NCI-H2196 treated with DMSO at 0.1 percent for 48 hours (cell line): ENCODE measurements around the gene DACT3.

Experiments used
- DNase-seq: peaks from one replicate; lab custom pipeline; 2025; ENCODE audit not compliant: unreplicated experiment; lab: John Stamatoyannopoulos, UW

The DACT3 gene

GRCh38 chr19:46616631-46617322 lies 44.2 kb downstream of the DACT3 start:
- peak; percentile 56 for DNase-seq

- no peak for DNase-seq
Observed at GRCh38 chr19:46615966-46616365, 45.0 kb downstream of the DACT3 start.

- DNase-seq: peak; percentile 53
Observed at GRCh38 chr19:46614114-46614722, 46.8 kb downstream of the DACT3 start.

DNA sequence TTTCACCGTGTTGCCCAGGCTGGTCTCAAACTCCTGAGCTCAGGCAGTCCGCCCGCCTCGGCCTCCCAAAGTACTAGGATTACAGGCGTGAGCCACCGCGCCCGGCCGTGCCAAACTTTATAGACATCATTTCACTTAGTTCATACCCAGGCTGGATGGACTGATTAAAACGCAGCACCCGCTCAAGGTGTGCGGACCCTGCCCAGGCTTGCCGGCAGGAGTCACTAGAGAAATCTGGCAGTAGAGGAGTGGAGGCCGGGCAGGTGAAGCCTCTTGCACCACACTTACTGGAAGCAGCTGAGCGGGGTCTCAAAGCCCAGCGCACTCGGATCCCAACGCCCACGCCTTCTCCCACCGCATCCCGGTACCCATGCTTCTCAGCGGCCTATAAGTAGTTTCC lies 47.5 kb downstream of the DACT3 start:
- no peak for DNase-seq

DNA sequence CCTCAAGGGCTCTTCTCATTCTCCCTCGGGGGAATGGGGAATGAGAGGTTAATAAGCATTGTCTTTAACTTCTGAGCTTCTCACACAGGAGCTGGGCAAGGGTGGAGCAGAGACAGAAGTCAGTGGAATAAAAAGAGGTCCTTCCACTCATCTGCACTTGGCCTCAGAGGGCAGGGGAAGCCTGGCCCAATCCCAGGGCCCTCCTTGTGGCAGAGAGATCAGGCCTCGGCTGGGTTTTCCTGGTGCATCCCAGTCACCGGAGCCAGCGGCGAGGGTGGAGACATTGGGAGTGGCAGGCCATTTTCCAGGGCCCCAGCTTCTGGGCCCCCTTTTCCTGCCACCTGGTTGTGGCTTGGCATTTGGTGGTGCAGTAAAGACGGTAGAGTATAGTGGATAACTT lies 49.2 kb downstream of the DACT3 start:
- no peak for DNase-seq

DNA sequence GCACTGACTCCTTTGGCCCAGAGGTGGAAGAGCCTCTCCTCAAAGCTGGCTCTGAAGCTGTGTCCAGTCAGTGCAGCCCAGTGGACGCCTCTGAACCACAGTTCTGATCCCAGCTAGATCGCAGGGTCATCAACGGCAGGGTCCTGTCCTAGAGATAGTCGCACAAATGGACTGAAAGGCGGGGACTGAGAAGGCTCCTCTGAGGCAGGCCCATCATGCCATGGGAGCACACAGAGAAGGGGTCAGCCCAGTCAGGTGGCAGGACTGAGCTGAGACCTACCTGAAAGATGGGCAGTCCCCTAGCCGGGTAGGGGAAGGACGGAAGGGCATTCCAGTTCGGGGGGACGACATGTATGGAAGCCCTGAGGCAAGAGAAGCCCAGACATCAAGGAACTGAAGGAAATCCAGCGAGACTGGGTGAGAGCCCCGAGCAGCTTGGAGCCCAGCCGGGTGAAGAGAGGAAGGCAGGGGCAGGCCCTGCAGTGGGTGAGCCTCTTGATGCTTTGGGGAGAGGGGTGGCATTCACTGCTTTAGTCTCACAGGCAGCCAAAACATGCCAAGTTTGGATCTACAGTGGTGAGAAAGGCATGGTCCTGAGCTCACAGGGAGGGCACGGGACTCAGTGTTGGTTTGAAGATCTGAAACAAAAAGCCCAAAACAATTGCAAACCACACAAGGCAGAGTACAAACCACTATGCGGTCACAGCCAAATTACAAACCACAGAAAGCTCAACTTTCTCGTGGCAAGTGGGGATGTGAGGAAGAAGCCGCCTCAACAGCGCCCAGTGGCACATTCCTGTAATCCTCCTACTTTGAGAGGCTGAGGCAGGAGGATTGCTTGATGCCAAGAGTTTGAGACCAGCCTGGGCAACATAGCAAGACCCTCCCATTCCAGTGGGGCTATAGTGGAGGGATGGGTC lies 49.9 kb downstream of the DACT3 start:
- no peak for DNase-seq

GRCh38 chr19:46610413-46610775 lies 50.6 kb downstream of the DACT3 start:
- DNase-seq: no peak

DNA sequence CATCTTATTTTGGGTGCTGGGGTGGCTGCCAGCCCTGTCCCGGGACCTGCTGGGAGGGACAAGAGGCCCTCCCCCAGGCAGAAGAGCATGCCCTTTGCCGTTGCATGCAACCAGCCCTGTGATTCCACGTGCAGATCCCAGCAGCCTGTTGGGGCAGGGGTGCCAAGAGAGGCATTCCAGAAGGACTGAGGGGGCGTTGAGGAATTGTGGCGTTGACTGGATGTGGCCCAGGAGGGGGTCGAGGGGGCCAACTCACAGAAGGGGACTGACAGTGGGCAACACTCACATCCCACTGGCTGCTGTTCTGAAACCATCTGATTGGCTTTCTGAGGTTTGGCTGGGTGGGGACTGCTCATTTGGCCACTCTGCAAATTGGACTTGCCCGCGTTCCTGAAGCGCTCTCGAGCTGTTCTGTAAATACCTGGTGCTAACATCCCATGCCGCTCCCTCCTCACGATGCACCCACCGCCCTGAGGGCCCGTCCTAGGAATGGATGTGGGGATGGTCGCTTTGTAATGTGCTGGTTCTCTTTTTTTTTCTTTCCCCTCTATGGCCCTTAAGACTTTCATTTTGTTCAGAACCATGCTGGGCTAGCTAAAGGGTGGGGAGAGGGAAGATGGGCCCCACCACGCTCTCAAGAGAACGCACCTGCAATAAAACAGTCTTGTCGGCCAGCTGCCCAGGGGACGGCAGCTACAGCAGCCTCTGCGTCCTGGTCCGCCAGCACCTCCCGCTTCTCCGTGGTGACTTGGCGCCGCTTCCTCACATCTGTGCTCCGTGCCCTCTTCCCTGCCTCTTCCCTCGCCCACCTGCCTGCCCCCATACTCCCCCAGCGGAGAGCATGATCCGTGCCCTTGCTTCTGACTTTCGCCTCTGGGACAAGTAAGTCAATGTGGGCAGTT lies 51.2 kb downstream of the DACT3 start:
- DNase-seq: no peak

DNA sequence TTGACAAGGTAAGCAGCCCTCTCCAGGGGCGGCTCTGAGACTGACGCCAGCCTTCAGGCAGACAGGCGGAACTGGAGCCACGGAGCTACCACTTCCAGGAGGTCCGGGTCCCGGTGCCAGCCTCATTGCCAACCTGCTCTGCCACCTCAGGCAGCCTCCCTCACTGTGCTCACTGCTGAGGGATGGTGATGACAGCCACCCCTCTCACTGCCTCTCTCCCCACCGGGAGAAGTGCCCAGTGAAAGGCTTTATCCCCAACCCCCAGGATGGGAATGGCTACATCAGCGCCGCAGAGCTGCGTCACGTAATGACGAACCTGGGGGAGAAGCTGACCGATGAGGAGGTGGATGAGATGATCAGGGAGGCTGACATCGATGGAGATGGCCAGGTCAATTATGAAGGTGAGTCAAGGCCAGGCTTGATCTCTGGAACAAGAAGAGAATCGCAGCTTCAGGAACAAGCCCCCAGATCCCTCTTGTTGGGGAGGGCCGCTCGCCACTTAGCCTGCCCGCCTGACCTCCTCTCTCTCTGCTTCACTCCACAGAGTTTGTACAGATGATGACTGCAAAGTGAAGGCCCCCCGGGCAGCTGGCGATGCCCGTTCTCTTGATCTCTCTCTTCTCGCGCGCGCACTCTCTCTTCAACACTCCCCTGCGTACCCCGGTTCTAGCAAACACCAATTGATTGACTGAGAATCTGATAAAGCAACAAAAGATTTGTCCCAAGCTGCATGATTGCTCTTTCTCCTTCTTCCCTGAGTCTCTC lies 52.2 kb downstream of the DACT3 start:
- DNase-seq: no peak

DNA sequence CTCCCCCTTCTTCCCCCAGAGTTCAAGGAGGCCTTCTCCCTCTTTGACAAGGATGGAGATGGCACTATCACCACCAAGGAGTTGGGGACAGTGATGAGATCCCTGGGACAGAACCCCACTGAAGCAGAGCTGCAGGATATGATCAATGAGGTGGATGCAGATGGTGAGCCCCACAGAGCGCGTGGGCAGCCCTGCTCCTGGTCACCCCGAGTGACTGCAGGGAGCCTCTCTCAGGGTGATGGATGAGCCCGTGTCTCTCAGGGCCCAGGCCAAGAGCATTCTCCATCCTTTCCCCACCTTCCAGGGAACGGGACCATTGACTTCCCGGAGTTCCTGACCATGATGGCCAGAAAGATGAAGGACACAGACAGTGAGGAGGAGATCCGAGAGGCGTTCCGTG lies 52.8 kb downstream of the DACT3 start:
- DNase-seq: no peak

DNA sequence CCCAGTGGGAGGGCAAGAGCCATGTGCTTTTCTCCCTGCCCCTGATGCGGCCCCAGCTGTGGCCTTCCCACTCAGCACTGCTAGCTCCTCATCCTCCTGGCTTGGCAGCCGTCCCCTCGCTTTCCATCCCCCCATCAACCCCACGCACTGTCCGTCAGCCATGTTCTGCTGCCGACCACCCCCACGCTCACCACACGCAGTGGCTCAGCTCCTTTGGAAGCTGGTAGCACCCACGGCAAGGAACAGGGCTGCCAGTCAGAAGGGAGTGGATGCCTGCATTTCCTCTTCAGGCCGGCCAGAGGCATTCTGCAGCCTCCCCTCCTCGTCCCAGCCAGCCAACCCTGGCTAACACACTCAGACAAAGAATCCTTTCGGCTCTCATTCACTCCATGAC lies 53.5 kb downstream of the DACT3 start:
- DNase-seq: peak; percentile 37

- no peak for DNase-seq
Observed at GRCh38 chr19:46606681-46607447, 54.1 kb downstream of the DACT3 start.

- no peak for DNase-seq
Observed at GRCh38 chr19:46606019-46606418, 55.0 kb downstream of the DACT3 start.

DNA sequence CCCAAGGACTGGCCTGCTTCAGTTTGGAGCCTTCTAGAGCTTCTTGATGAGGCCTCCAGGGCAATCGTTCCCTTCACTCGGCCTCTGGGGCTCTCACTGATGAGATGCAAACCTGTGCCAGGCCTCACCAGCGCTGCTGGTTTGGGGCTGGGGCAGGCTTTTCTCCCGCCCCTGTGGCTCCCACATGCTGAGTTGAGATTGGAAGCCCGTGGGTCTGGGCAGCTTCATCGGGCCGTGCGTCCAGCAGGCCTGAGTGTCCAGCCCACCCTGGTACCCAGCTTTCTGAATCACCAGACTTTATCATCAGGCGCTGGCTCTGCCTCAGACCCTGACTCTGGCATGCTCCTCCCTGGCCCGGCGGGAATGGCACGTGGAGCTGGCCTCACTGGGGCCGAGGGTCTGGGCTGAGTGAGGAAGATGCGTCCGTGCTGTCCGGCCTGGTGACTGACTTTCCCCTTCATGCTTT lies 55.6 kb downstream of the DACT3 start:
- no peak for DNase-seq

DNA sequence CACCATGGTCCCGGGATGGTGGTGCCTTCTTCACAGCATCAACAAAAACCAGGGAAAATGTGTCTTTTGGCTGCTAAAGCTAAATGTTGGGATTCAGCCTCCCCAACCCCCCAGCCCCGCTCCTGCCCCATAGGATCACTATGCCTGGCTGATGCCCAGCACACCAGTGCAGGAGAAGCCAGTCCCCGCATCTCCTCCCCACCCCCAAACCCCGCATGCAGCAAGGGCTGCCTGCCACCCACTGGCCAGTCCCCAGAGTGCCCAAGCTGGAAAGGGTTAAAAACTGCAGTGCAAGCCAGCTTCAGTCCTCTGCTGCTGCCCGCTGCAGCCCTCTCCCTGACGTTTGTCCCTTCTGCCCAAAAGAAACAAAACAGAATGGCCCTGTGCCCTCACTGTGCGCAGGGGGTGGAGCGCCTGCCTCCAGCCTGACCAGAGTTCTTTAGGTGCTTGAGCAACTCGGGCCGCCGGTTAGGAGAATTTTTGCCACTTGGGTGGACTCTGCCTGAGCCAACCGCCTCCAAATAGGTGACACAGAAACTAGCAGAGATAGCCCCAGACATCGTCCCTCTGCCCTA lies 56.1 kb downstream of the DACT3 start:
- DNase-seq: no peak

GRCh38 chr19:46603752-46604231 lies 57.2 kb downstream of the DACT3 start:
- DNase-seq: no peak

DNA sequence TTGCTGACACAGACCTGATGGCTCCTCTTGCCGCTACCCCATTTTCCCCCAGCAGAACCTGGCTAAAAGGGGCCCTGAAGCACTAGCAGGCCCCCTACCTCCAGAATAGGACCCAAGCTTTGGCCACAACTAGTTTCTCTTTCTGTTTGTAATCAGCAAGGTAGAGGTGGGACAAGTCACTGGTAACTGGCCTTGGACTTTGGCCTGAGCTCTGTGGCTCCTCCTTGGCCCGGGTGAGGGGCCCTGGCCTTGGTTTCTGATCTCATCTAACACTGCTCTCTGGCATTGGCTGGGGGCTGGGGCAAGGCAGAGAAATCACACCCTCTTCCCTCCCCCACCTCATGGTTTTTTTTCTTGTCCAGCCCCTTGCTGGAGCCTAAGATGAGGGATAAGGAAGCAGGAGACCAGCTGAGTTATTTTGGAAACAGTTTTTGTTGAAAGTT lies 57.8 kb downstream of the DACT3 start:
- DNase-seq: no peak

DNA sequence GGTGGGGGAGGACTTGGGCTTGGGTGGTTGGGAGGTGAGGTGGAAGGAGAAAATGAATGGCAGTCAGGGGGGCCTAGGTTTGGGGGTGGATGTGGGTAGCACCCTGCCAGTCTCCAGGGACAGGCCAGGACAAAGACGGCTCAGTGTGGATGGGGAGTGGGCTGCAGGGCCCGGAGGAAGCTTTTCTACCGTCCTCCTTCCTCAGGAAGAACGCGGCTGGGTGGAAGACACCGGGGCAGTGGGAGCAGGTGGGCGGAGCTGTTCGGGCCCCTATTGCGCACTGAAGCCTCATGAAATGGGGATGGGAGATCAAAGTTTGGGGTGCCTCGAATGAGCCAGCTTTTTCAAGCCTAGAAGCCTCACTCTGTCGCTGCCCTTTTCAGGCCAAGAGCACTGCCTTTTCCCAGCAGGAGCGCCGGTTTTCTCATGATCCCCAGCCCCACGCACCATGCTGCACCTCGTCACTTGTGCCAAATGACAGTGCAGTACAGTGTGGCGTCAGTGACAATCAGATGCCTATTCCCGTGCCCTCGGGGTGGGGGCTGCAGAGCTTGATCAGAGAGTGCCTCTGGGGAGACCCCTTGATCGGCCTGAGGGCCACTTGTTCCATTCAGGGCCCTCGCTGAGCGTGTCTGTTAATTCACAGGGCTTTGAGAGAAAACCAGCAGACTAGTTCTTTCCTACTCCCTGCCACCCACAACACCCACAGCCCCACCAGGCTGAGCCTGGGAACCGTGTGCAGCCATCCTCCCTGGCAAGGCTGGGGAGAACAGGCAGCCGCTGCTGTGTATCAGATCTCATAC lies 58.4 kb downstream of the DACT3 start:
- DNase-seq: no peak
